ENCODE results near the gene DISP3.

DNA sequence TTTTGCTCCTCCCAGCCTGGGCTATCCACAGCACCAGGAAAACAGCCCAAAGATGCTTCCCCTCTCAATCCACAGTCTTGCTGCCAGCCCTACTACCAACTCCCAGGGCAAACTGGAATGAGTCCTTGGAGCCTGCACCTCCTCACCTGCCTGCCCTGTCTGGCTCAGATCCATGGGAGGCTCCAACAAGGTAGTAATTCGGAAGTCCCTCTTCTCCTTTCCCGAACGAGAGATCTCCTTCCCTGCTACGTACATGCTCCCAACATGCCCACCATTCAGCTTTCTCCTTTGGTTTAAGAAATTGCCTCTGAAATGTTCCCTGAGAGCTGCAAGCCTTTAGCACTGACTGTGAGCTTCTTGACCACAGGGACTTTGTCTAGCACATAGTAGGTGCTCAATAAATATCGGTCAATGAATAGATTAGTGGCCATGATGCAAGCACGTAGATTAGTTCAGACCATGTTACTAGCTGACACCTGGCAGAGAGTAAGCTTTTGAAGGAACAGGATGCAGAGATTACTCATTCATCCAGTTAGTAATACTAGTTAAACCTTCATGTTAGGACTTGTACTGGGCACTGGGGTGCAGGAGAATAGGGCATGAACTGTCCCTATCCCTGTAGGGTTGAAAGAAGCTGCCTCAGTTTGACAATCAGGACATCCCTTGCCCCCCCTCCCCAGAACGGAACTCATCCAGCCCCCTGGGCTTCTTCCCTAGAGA, 80.1 kb downstream of the DISP3 start:
- no peak for TF ChIP-seq POLR2A (IDR thresholded peaks at IDR 0.05)
- no peak for TF ChIP-seq CTCF (IDR thresholded peaks at IDR 0.05)
